ENCODE measurements around the gene CCDC112.
A peak's percentile ranks its signal among the peaks of the same experiment; 100 is the strongest.

CCDC112 gene

DNA sequence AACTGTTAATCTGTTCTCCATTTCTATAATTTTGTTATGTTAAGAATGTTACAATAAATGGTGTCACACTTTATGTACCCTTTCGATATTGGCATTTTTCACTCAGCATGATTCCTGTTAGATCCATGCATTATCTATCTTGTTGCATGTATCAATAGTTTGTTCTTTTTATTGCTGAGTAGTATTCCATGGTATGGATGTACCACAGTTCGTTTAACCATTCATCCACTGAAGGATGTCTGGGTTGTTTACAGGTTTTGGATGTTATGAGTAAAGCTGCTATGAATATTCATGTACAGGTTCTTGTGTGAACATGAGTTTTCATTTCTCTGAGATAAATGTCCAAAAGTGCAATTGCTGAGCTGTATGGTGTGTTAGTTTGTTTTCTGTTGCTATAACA, 26.3 kb upstream of the CCDC112 start:
- no peak overlapping the region for H4K8ac ChIP-seq (ENCODE audit: low read length)
- no peak overlapping the region for H3K14ac ChIP-seq (ENCODE audit: low read length in 2 of 2)
- H3K4ac ChIP-seq (ENCODE audit: low read depth in 1 of 2, low read length in 2 of 2), result no peak overlapping the region
- no peak overlapping the region for H2BK15ac ChIP-seq (ENCODE audit: low read depth, poor library complexity, severe bottlenecking)
- no peak overlapping the region for H4K91ac ChIP-seq (ENCODE audit: low read length)
- H2AK5ac ChIP-seq (ENCODE audit: low read length, severe bottlenecking), result no peak overlapping the region
- no peak overlapping the region for H2AFZ ChIP-seq (ENCODE audit: low read depth, low read length)
- H3K18ac ChIP-seq (ENCODE audit: low read depth in 1 of 2, low read length in 2 of 2), result no peak overlapping the region
- H2BK120ac ChIP-seq (ENCODE audit: low read depth, low read length), result no peak overlapping the region
- no peaks in the 10 kb centered on the region for H3K9me3 ChIP-seq (ENCODE audit: control insufficient read depth, low read length)
- no peak overlapping the region for H3K23ac ChIP-seq (ENCODE audit: low read length in 2 of 2)
- no peak overlapping the region for H2BK5ac ChIP-seq (ENCODE audit: low read depth, low read length, poor library complexity, severe bottlenecking)
- H3K4me2 ChIP-seq (ENCODE audit: low read length, poor library complexity, severe bottlenecking), result no peak overlapping the region
- no peaks in the 10 kb centered on the region for H3K36me3 ChIP-seq (ENCODE audit: control insufficient read depth in 1 of 2, insufficient read depth in 2 of 2, low read depth in 1 of 2, low read length in 2 of 2)
- WGBS, result 89% methylated on average over 1 of the region's 2 CpGs
- no peak overlapping the region for H2BK12ac ChIP-seq (ENCODE audit: low read length in 2 of 2)
- H3K4me3 ChIP-seq (ENCODE audit: insufficient read depth in 1 of 2, low read depth in 1 of 2, low read length in 2 of 2), result no peak overlapping the region
- no peaks in the 10 kb centered on the region for H3K27me3 ChIP-seq (ENCODE audit: control insufficient read depth in 1 of 2, insufficient read depth in 1 of 2, low read length in 2 of 2)
- H3K4me1 ChIP-seq (ENCODE audit: control insufficient read depth, insufficient read depth, low read depth, low read length), result no peaks in the 10 kb centered on the region
- no peak overlapping the region for H3K9ac ChIP-seq (ENCODE audit: low read length)
- no peak overlapping the region for H3K27ac ChIP-seq (ENCODE audit: low read length, poor library complexity, severe bottlenecking)
- no peaks in the 10 kb centered on the region for H3K79me1 ChIP-seq (replicated peaks; ENCODE audit: low read length, poor library complexity, severe bottlenecking)
- no peak for DNase-seq

- H3K14ac ChIP-seq (ENCODE audit: low read length in 2 of 2), result no peak overlapping the region
- H2BK12ac ChIP-seq (ENCODE audit: low read length in 2 of 2), result no peak overlapping the region
- no peak overlapping the region for H2AFZ ChIP-seq (ENCODE audit: low read depth, low read length)
- H3K9me3 ChIP-seq (ENCODE audit: control insufficient read depth, low read length), result no peaks in the 10 kb centered on the region
- no peak for DNase-seq
- H3K79me1 ChIP-seq (replicated peaks; ENCODE audit: low read length, poor library complexity, severe bottlenecking), result no peaks in the 10 kb centered on the region
- H4K91ac ChIP-seq (ENCODE audit: low read length), result no peak overlapping the region
- no peak overlapping the region for H3K4me2 ChIP-seq (ENCODE audit: low read length, poor library complexity, severe bottlenecking)
- no peak overlapping the region for H3K9ac ChIP-seq (ENCODE audit: low read length)
- no peak overlapping the region for H3K4me3 ChIP-seq (ENCODE audit: insufficient read depth in 1 of 2, low read depth in 1 of 2, low read length in 2 of 2)
- no peaks in the 10 kb centered on the region for H3K27me3 ChIP-seq (ENCODE audit: control insufficient read depth in 1 of 2, insufficient read depth in 1 of 2, low read length in 2 of 2)
- H2AK5ac ChIP-seq (ENCODE audit: low read length, severe bottlenecking), result no peak overlapping the region
- H3K18ac ChIP-seq (ENCODE audit: low read depth in 1 of 2, low read length in 2 of 2), result no peak overlapping the region
- H3K27ac ChIP-seq (ENCODE audit: low read length, poor library complexity, severe bottlenecking), result no peak overlapping the region
- H3K4me1 ChIP-seq (ENCODE audit: control insufficient read depth, insufficient read depth, low read depth, low read length), result no peaks in the 10 kb centered on the region
- no peak overlapping the region for H3K4ac ChIP-seq (ENCODE audit: low read depth in 1 of 2, low read length in 2 of 2)
- H2BK5ac ChIP-seq (ENCODE audit: low read depth, low read length, poor library complexity, severe bottlenecking), result no peak overlapping the region
- H3K36me3 ChIP-seq (ENCODE audit: control insufficient read depth in 1 of 2, insufficient read depth in 2 of 2, low read depth in 1 of 2, low read length in 2 of 2), result no peaks in the 10 kb centered on the region
- no peak overlapping the region for H4K8ac ChIP-seq (ENCODE audit: low read length)
- no peak overlapping the region for H2BK120ac ChIP-seq (ENCODE audit: low read depth, low read length)
- WGBS, result 92% methylated on average over 3 of the region's 3 CpGs
- H3K23ac ChIP-seq (ENCODE audit: low read length in 2 of 2), result no peak overlapping the region
- H2BK15ac ChIP-seq (ENCODE audit: low read depth, poor library complexity, severe bottlenecking), result no peak overlapping the region
These were observed 24.9 kb upstream of the CCDC112 start for GRCh38 chr5:115321309-115321708.

DNA sequence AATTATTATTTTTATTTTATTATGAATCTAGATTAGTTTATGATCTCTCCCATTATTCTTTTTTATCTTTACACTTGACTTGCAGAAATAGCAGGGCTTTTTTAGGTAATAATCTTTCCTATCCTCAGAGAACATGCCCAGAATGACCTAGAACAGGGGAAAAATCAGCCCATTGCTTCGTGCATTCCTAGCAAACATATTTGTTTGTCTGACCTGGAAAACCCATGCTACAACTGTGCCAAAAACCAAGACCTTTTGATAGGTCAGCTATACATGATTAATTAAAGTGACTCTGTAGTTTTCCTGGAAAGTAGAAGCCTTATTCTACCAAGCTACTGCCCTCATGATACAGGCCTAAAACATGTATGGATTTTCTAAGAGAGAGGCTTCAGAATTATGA, 24.1 kb upstream of the CCDC112 start:
- Histone ChIP-seq H2BK120ac (ENCODE audit: low read depth, low read length) (no peak overlapping the region), H3K4me3 (ENCODE audit: insufficient read depth in 1 of 2, low read depth in 1 of 2, low read length in 2 of 2) (no peak overlapping the region), H2BK15ac (ENCODE audit: low read depth, poor library complexity, severe bottlenecking) (no peak overlapping the region), H2AFZ (ENCODE audit: low read depth, low read length) (no peak overlapping the region), H3K18ac (ENCODE audit: low read depth in 1 of 2, low read length in 2 of 2) (no peak overlapping the region), H3K23ac (ENCODE audit: low read length in 2 of 2) (no peak overlapping the region), H2BK5ac (ENCODE audit: low read depth, low read length, poor library complexity, severe bottlenecking) (no peak overlapping the region), H2AK5ac (ENCODE audit: low read length, severe bottlenecking) (no peak overlapping the region), H3K36me3 (ENCODE audit: control insufficient read depth in 1 of 2, insufficient read depth in 2 of 2, low read depth in 1 of 2, low read length in 2 of 2) (no peaks in the 10 kb centered on the region), H3K79me1 (replicated peaks; ENCODE audit: low read length, poor library complexity, severe bottlenecking) (no peaks in the 10 kb centered on the region), H4K91ac (ENCODE audit: low read length) (no peak overlapping the region), H3K9ac (ENCODE audit: low read length) (no peak overlapping the region), H3K4me2 (ENCODE audit: low read length, poor library complexity, severe bottlenecking) (no peak overlapping the region), H2BK12ac (ENCODE audit: low read length in 2 of 2) (no peak overlapping the region), H3K9me3 (ENCODE audit: control insufficient read depth, low read length) (no peaks in the 10 kb centered on the region), H3K27me3 (ENCODE audit: control insufficient read depth in 1 of 2, insufficient read depth in 1 of 2, low read length in 2 of 2) (no peaks in the 10 kb centered on the region), H3K27ac (ENCODE audit: low read length, poor library complexity, severe bottlenecking) (no peak overlapping the region), H4K8ac (ENCODE audit: low read length) (no peak overlapping the region), H3K4me1 (ENCODE audit: control insufficient read depth, insufficient read depth, low read depth, low read length) (no peaks in the 10 kb centered on the region), H3K4ac (ENCODE audit: low read depth in 1 of 2, low read length in 2 of 2) (no peak overlapping the region), H3K14ac (ENCODE audit: low read length in 2 of 2) (no peak overlapping the region)
- 60% methylated on average over 1 of the region's 1 CpG for WGBS
- DNase-seq, result no peak

DNA sequence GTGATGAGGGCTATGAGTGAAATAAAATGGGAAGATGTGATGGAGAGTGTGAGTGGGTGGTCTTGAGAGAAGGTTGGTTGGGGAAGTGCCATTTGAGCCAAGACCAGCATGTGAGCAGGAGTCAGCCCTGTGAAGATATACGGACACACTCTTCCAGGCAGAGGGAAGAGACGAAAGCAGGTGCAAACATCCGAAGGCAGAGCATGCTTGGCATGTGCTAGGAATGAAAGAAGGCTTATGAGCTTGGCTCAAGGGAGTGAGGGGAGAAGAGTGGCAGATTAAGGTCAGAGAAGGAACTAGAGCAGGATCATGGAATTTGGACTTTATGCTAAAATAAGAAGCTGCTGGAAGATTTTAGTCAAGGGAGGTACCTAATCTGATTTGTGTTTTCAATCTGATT, 23.6 kb upstream of the CCDC112 start:
- Histone ChIP-seq H2AK5ac (ENCODE audit: low read length, severe bottlenecking) (no peak overlapping the region), H3K36me3 (ENCODE audit: control insufficient read depth in 1 of 2, insufficient read depth in 2 of 2, low read depth in 1 of 2, low read length in 2 of 2) (no peaks in the 10 kb centered on the region), H3K4me1 (ENCODE audit: control insufficient read depth, insufficient read depth, low read depth, low read length) (no peaks in the 10 kb centered on the region), H3K27ac (ENCODE audit: low read length, poor library complexity, severe bottlenecking) (no peak overlapping the region), H2BK120ac (ENCODE audit: low read depth, low read length) (no peak overlapping the region), H2AFZ (ENCODE audit: low read depth, low read length) (no peak overlapping the region), H4K8ac (ENCODE audit: low read length) (no peak overlapping the region), H3K9ac (ENCODE audit: low read length) (no peak overlapping the region), H3K18ac (ENCODE audit: low read depth in 1 of 2, low read length in 2 of 2) (no peak overlapping the region), H2BK5ac (ENCODE audit: low read depth, low read length, poor library complexity, severe bottlenecking) (no peak overlapping the region), H3K14ac (ENCODE audit: low read length in 2 of 2) (peak overlapping the region in 1 of 2 experiments; percentile 4), H3K4ac (ENCODE audit: low read depth in 1 of 2, low read length in 2 of 2) (no peak overlapping the region), H3K9me3 (ENCODE audit: control insufficient read depth, low read length) (no peaks in the 10 kb centered on the region), H3K4me3 (ENCODE audit: insufficient read depth in 1 of 2, low read depth in 1 of 2, low read length in 2 of 2) (no peak overlapping the region), H2BK12ac (ENCODE audit: low read length in 2 of 2) (no peak overlapping the region), H4K91ac (ENCODE audit: low read length) (no peak overlapping the region), H2BK15ac (ENCODE audit: low read depth, poor library complexity, severe bottlenecking) (no peak overlapping the region), H3K79me1 (replicated peaks; ENCODE audit: low read length, poor library complexity, severe bottlenecking) (no peaks in the 10 kb centered on the region), H3K23ac (ENCODE audit: low read length in 2 of 2) (no peak overlapping the region), H3K27me3 (ENCODE audit: control insufficient read depth in 1 of 2, insufficient read depth in 1 of 2, low read length in 2 of 2) (no peaks in the 10 kb centered on the region), H3K4me2 (ENCODE audit: low read length, poor library complexity, severe bottlenecking) (no peak overlapping the region)
- 83% methylated on average over 3 of the region's 3 CpGs for WGBS
- no peak for DNase-seq
